ENCODE results near the gene FAM98B. TPM values are rescaled to one million over a fixed set of nuclear protein-coding genes. Genes with fewer than 3 reads are reported as not detected.

FAM98B gene
- total and polyA plus RNA-seq, 12 donors, result 6.2 to 30.6 (median 23.2) TPM

GRCh38 chr15:38528294-38528693 lies 74.4 kb downstream of the FAM98B start:
- intact Hi-C loops (cut with DNase I), result no loop called here
- Histone ChIP-seq H3K4me1 (peaks cover 0 to 3% (median 0%) of the 10 kb centered on the region in 9 donors), H3K9me3 (no peaks in the 10 kb centered on the region), H3K36me3 (no peaks in the 10 kb centered on the region), H3K27ac (no peak overlapping the region), H3K4me3 (no peak overlapping the region), H3K27me3 (no peaks in the 10 kb centered on the region)
- ATAC-seq, result no peak
- no peak for TF ChIP-seq CTCF (IDR thresholded peaks at IDR 0.05)
- no peak for DNase-seq
- 90 to 94% methylated on average over 1 of the region's 1 CpG for WGBS, 2 donors

- Histone ChIP-seq H3K9me3 (no peaks in the 10 kb centered on the region), H3K27me3 (no peaks in the 10 kb centered on the region), H3K4me1 (peaks cover 0 to 5% (median under 1%) of the 10 kb centered on the region in 9 donors), H3K4me3 (no peak overlapping the region), H3K27ac (no peak overlapping the region), H3K36me3 (no peaks in the 10 kb centered on the region)
- no peak for DNase-seq
- intact Hi-C loops (cut with DNase I), result no loop called here
- ATAC-seq, result no peak
- 86 to 100% methylated on average over 1 of the region's 1 CpG for WGBS, 2 donors
- no peak for TF ChIP-seq CTCF (IDR thresholded peaks at IDR 0.05)
These were observed 76.2 kb downstream of the FAM98B start for GRCh38 chr15:38530113-38530512.

GRCh38 chr15:38531509-38531908 lies 77.6 kb downstream of the FAM98B start:
- intact Hi-C loops (cut with DNase I), result no loop called here
- no peaks in the 10 kb centered on the region for H3K9me3 ChIP-seq
- H3K36me3 ChIP-seq, result no peaks in the 10 kb centered on the region
- whole genome bisulfite sequencing, 2 donors, result 74 to 89% methylated on average over 4 of the region's 4 CpGs
- ATAC-seq (no peak), DNase-seq (no peak)
- H3K27me3 ChIP-seq, result no peaks in the 10 kb centered on the region
- TF ChIP-seq CTCF (IDR thresholded peaks at IDR 0.05), result no peak
- peaks cover 0 to 18% (median 13%) of the 10 kb centered on the region in 9 donors for H3K4me1 ChIP-seq
- no peak overlapping the region for H3K27ac ChIP-seq
- no peak overlapping the region for H3K4me3 ChIP-seq

- H3K36me3 ChIP-seq, result no peaks in the 10 kb centered on the region
- ATAC-seq (no peak), DNase-seq (no peak)
- H3K9me3 ChIP-seq, result no peaks in the 10 kb centered on the region
- H3K27me3 ChIP-seq, result no peaks in the 10 kb centered on the region
- H3K27ac ChIP-seq, result no peak overlapping the region
- TF ChIP-seq CTCF (IDR thresholded peaks at IDR 0.05), result no peak
- H3K4me3 ChIP-seq, result no peak overlapping the region
- H3K4me1 ChIP-seq, result peaks cover 0 to 29% (median 13%) of the 10 kb centered on the region in 9 donors
- WGBS, 2 donors, result 70 to 78% methylated on average over 3 of the region's 3 CpGs
- intact Hi-C loops (cut with DNase I), result no loop called here
These were observed 78.8 kb downstream of the FAM98B start for GRCh38 chr15:38532728-38533127.
